IMR-90 (cell line): ENCODE measurements around the gene PLXDC1.

Source experiments
- BHLHE40 ChIP-seq: fragments of 150-350 bp; IDR thresholded peaks from 2 replicates; pipeline ENCODE4 v1.6.1; 2016; ENCODE audit warnings: mild to moderate bottlenecking, low read depth, low read length
- CEBPB ChIP-seq: IDR thresholded peaks from 2 replicates; pipeline ENCODE4 v1.6.1; 2012; ENCODE audit warnings: low read depth, low read length, improper control_type of control experiment
- MAFK ChIP-seq: IDR thresholded peaks from 2 replicates; pipeline ENCODE4 v1.6.1; 2012; ENCODE audit warnings: low read depth, low read length, improper control_type of control experiment
- MAZ ChIP-seq: IDR thresholded peaks from 2 replicates; pipeline ENCODE4 v1.6.1; 2012; ENCODE audit warnings: low read depth, mild to moderate bottlenecking, low read length, improper control_type of control experiment, moderate library complexity, borderline replicate concordance
- POLR2A ChIP-seq: IDR thresholded peaks from 2 replicates; pipeline ENCODE4 v1.6.1; 2012; ENCODE audit warnings: mild to moderate bottlenecking, low read depth, low read length
- RAD21 ChIP-seq: IDR thresholded peaks from 2 replicates; pipeline ENCODE4 v1.6.1; 2012; ENCODE audit warnings: low read length, improper control_type of control experiment
- RCOR1 ChIP-seq: IDR thresholded peaks from 2 replicates; pipeline ENCODE4 v1.6.1; 2012; ENCODE audit warnings: mild to moderate bottlenecking, low read length, improper control_type of control experiment; ENCODE audit not compliant: insufficient replicate concordance
- RFX5 ChIP-seq: IDR thresholded peaks from 2 replicates; pipeline ENCODE4 v1.8.0; 2012; ENCODE audit warnings: low read depth, mild to moderate bottlenecking, low read length, moderate library complexity
- SMC3 ChIP-seq: fragments of 150-350 bp; IDR thresholded peaks from 2 replicates; pipeline ENCODE4 v1.6.1; 2016; ENCODE audit warnings: low read depth, mild to moderate bottlenecking, antibody characterized with exemption, low read length, moderate library complexity
- TF ChIP-seq, protein P1 (sequence below): conservative IDR thresholded peaks from 2 replicates; pipeline ENCODE4 v1.5.1; 2012; ENCODE audit warnings: mild to moderate bottlenecking, low read depth, low read length, improper control_type of control experiment

DNA sequence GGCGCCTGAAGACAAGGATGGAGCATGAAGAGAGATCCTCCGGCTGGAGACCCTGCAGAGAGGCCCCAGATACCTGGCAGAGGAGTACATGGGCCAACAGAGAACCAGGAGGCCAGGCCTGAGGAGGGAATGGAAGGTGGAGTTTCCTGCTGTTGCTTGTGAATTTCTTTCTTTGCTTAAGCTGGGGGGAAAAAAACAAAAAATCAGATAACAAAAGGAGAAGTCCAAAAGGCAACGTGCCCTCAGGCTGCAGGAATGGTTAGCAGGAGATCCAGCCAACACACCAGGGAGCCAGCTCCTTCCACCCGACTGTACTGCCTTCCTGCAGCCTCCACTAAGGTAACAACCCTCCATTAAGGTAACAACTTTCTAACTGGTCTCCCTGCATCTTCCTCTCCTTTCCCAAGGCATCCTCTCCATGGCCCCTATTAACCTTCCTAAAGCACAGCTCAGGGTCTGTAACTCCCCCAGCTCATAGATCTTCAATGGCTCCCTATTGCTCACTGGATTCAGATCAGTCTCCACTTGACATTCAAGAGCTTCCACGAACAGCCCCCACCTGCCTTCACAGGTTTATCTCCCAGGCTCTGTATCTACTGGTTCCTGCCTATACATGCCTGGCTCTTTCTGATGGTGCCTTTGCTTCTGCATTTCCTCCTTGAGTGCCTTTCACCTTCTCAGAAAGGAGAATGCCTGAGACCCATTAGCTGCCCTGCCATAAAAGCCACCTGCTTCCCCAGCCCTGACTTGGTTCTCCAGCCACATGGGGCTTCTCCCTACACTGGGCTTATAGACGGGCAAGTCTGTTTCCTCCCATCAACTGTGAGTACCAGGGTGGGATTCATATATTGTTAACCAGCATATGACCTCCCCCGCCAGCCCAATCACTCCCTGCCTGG is 15.2 kb upstream of the PLXDC1 start:
- TF ChIP-seq POLR2A (no peak), SMC3 (no peak), CEBPB (no peak), BHLHE40 (no peak), MAFK (no peak), RFX5 (no peak), MAZ (no peak), RCOR1 (no peak), RAD21 (no peak)
- TF ChIP-seq, protein P1, sequence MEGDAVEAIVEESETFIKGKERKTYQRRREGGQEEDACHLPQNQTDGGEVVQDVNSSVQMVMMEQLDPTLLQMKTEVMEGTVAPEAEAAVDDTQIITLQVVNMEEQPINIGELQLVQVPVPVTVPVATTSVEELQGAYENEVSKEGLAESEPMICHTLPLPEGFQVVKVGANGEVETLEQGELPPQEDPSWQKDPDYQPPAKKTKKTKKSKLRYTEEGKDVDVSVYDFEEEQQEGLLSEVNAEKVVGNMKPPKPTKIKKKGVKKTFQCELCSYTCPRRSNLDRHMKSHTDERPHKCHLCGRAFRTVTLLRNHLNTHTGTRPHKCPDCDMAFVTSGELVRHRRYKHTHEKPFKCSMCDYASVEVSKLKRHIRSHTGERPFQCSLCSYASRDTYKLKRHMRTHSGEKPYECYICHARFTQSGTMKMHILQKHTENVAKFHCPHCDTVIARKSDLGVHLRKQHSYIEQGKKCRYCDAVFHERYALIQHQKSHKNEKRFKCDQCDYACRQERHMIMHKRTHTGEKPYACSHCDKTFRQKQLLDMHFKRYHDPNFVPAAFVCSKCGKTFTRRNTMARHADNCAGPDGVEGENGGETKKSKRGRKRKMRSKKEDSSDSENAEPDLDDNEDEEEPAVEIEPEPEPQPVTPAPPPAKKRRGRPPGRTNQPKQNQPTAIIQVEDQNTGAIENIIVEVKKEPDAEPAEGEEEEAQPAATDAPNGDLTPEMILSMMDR, result no peak
